ENCODE data around the gene RNF144A. TPM values are rescaled to one million over a fixed set of nuclear protein-coding genes. Genes with fewer than 3 reads are reported as not detected.

Gene RNF144A
- 13.9 TPM for polyA plus RNA-seq (2013, experiment 1 of 2)
- polyA plus RNA-seq (2013, experiment 2 of 2) = 11.6 TPM

DNA sequence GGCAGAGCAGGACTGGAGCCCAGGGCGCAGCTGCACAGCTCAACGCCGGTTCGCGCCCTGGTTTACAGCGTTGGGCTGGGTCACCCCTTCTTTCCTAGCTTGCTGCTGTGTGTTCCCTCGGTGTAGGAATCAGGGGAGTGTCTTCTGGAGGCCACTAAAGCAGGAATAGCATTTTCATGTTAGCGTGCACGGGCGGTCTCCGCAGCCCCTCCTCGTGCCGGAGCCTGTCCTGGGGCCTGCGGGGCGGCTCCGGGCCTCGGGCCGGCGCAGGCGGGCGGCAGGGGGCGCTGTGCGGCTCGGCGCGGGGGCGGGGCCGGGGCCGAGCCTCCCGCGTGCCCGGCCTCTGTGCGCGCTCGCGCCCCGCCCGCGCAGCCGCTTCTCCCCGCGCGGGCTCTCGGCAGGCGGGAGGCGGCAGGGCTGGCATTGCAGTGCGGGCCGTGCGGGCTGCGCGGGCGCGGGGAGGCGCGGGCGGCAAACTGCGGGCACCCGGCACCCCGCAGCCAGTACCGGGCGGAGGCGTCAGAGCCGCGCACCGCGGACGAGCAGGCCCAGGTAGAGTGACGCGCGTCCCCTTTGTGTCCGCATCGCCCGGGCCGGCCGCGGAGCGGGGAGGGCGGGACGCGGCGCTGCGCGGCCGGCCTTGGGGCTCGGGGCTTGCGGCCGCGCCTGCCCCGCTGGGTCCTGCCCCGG lies at the start of gene RNF144A:
Gene RNF144A, plus strand, starts transcription at position 342 of the 690 bp plus-strand sequence. CDS start 79,515 bp downstream, outside the sequence.
- H3K27ac ChIP-seq (ENCODE audit: low read depth, low read length, severe bottlenecking) = no peak within 1 kb of the TSS
- H3K36me3 ChIP-seq (ENCODE audit: control insufficient read depth, insufficient read depth, low read length) = no peaks in the 10 kb centered on the region
- WGBS, 2 experiments (ENCODE audit: insufficient coverage in 2 of 2) = 3 to 4% methylated on average over 44 to 45 of the region's 90 CpGs
- H3K9me3 ChIP-seq (ENCODE audit: control insufficient read depth, low read length) = no peaks in the 10 kb centered on the region
- H3K4me3 ChIP-seq (ENCODE audit: extremely low read depth, insufficient read depth, low read length, poor library complexity, severe bottlenecking) = peak within 1 kb of the TSS; percentile 63
- peaks cover 3% of the 10 kb centered on the region for H3K4me1 ChIP-seq (ENCODE audit: control insufficient read depth, insufficient read depth, low read length, poor library complexity, severe bottlenecking)

- Histone ChIP-seq H3K9me3 (ENCODE audit: control insufficient read depth, low read length) (peaks cover 11% of the 10 kb centered on the region), H3K27ac (ENCODE audit: low read depth, low read length, severe bottlenecking) (no peak overlapping the region), H3K4me1 (ENCODE audit: control insufficient read depth, insufficient read depth, low read length, poor library complexity, severe bottlenecking) (no peaks in the 10 kb centered on the region), H3K36me3 (ENCODE audit: control insufficient read depth, insufficient read depth, low read length) (no peaks in the 10 kb centered on the region), H3K4me3 (ENCODE audit: extremely low read depth, insufficient read depth, low read length, poor library complexity, severe bottlenecking) (no peak overlapping the region)
- WGBS, 2 experiments (ENCODE audit: insufficient coverage in 2 of 2) = 90 to 100% methylated on average over 1 of the region's 2 CpGs
These were observed 44.8 kb upstream of the RNF144A start for GRCh38 chr2:6872394-6872793.

- Histone ChIP-seq H3K27ac (ENCODE audit: low read depth, low read length, severe bottlenecking) (no peak overlapping the region), H3K36me3 (ENCODE audit: control insufficient read depth, insufficient read depth, low read length) (no peaks in the 10 kb centered on the region), H3K4me3 (ENCODE audit: extremely low read depth, insufficient read depth, low read length, poor library complexity, severe bottlenecking) (no peak overlapping the region), H3K9me3 (ENCODE audit: control insufficient read depth, low read length) (peaks cover 11% of the 10 kb centered on the region), H3K4me1 (ENCODE audit: control insufficient read depth, insufficient read depth, low read length, poor library complexity, severe bottlenecking) (no peaks in the 10 kb centered on the region)
- 78% methylated on average over 1 of the region's 3 CpGs; no CpG with 5 or more reads in 1 of the 2 experiments for WGBS, 2 experiments (ENCODE audit: insufficient coverage in 2 of 2)
These were observed 43.2 kb upstream of the RNF144A start for GRCh38 chr2:6874032-6874431.

DNA sequence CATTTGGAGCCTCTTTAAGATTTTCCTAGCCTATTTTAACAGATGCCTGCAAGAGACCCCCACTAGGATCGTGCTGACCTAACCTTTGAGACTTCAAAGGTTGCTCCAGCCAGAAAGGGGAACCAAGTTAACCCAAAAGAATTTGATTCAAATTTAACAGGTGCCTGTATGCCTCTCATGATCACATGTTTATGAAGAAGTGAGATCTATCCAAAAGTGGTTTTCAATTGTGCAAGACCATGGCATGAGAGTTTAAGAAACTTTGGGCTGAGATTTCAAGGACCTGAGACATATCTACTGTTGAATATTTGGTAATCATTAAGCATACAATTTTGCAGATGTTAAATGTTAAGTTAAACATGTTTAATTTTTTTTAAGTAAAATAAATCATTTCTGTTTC lies 40.9 kb upstream of the RNF144A start:
- no peaks in the 10 kb centered on the region for H3K36me3 ChIP-seq (ENCODE audit: control insufficient read depth, insufficient read depth, low read length)
- WGBS, 2 experiments (ENCODE audit: insufficient coverage in 2 of 2) = 50% methylated on average over 1 of the region's 1 CpG; no CpG with 5 or more reads in 1 of the 2 experiments
- H3K4me1 ChIP-seq (ENCODE audit: control insufficient read depth, insufficient read depth, low read length, poor library complexity, severe bottlenecking) = no peaks in the 10 kb centered on the region
- no peak overlapping the region for H3K4me3 ChIP-seq (ENCODE audit: extremely low read depth, insufficient read depth, low read length, poor library complexity, severe bottlenecking)
- H3K27ac ChIP-seq (ENCODE audit: low read depth, low read length, severe bottlenecking) = no peak overlapping the region
- peaks cover 17% of the 10 kb centered on the region for H3K9me3 ChIP-seq (ENCODE audit: control insufficient read depth, low read length)

DNA sequence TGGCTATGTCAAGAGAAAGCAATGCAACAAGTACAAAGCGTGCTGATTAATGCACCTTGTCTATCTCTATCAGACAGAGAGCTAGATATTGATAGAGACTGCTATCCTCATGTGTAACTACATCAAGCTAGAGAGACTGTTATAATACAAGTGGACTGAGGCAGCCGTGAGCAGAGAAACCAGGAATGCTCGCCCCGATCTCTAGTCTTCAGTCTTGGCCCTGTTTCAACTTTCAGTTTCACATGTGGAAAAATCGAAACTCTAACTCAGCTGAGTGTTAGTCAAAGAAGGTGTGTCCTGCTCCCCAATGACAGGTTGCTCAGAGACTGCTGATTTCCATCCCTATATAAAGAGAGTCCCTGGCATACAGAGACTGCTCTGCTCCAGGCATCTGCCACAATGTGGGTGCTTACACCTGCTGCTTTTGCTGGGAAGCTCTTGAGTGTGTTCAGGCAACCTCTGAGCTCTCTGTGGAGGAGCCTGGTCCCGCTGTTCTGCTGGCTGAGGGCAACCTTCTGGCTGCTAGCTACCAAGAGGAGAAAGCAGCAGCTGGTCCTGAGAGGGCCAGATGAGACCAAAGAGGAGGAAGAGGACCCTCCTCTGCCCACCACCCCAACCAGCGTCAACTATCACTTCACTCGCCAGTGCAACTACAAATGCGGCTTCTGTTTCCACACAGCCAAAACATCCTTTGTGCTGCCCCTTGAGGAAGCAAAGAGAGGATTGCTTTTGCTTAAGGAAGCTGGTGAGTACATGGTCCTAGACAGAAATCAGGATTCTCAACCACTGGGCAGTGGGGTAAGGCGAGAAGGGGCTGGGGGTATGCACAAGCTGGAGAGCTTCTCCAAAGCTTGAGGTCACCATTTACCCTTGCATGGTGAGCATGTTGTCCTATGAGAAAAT lies 39.6 kb upstream of the RNF144A start, which contains the start of gene RSAD2:
Gene RSAD2, plus strand, starts transcription at position 376 of the 903 bp plus-strand sequence. Its CDS starts 24 bp downstream, at position 400.
- H3K4me3 ChIP-seq (ENCODE audit: extremely low read depth, insufficient read depth, low read length, poor library complexity, severe bottlenecking) = no peak within 1 kb of the TSS

GRCh38 chr2:6878549-6878948 lies 38.7 kb upstream of the RNF144A start:
- no peaks in the 10 kb centered on the region for H3K4me1 ChIP-seq (ENCODE audit: control insufficient read depth, insufficient read depth, low read length, poor library complexity, severe bottlenecking)
- WGBS, 2 experiments (ENCODE audit: insufficient coverage in 2 of 2) = 84 to 95% methylated on average over 4 of the region's 4 CpGs
- no peak overlapping the region for H3K27ac ChIP-seq (ENCODE audit: low read depth, low read length, severe bottlenecking)
- no peaks in the 10 kb centered on the region for H3K36me3 ChIP-seq (ENCODE audit: control insufficient read depth, insufficient read depth, low read length)
- H3K4me3 ChIP-seq (ENCODE audit: extremely low read depth, insufficient read depth, low read length, poor library complexity, severe bottlenecking) = no peak overlapping the region
- H3K9me3 ChIP-seq (ENCODE audit: control insufficient read depth, low read length) = peaks cover 17% of the 10 kb centered on the region

More for the DNA sequence above, 39.6 kb upstream of the RNF144A start, which contains the start of gene RSAD2:
- Histone ChIP-seq H3K36me3 (ENCODE audit: control insufficient read depth, insufficient read depth, low read length) (no peaks in the 10 kb centered on the region), H3K9me3 (ENCODE audit: control insufficient read depth, low read length) (peaks cover 17% of the 10 kb centered on the region), H3K27ac (ENCODE audit: low read depth, low read length, severe bottlenecking) (no peak within 1 kb of the TSS), H3K4me1 (ENCODE audit: control insufficient read depth, insufficient read depth, low read length, poor library complexity, severe bottlenecking) (no peaks in the 10 kb centered on the region)
- WGBS, 2 experiments (ENCODE audit: insufficient coverage in 2 of 2) = 87 to 90% methylated on average over 5 to 7 of the region's 10 CpGs

DNA sequence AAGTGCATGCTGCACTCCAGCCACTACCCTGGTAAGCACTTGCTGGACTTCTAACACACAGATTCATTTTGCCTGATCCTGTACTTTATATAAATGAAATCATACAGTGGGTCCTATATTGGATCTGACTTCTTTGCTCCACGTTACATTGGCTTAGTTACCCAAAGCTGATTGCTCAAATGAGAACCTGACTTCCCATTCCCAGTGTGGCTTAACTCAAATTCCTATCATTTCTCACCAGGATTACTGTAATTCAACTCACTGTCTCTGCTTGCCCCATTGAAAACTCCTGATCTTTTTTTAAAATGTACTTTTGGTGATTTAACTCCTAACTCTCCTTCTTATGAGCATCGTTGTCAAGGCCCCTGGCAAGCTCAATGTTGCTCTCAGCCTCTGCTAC lies 38.2 kb upstream of the RNF144A start:
- WGBS, 2 experiments (ENCODE audit: insufficient coverage in 2 of 2) = 82 to 86% methylated on average over 1 to 2 of the region's 2 CpGs
- peaks cover 14% of the 10 kb centered on the region for H3K9me3 ChIP-seq (ENCODE audit: control insufficient read depth, low read length)
- H3K27ac ChIP-seq (ENCODE audit: low read depth, low read length, severe bottlenecking) = no peak overlapping the region
- H3K4me1 ChIP-seq (ENCODE audit: control insufficient read depth, insufficient read depth, low read length, poor library complexity, severe bottlenecking) = no peaks in the 10 kb centered on the region
- no peaks in the 10 kb centered on the region for H3K36me3 ChIP-seq (ENCODE audit: control insufficient read depth, insufficient read depth, low read length)
- no peak overlapping the region for H3K4me3 ChIP-seq (ENCODE audit: extremely low read depth, insufficient read depth, low read length, poor library complexity, severe bottlenecking)

DNA sequence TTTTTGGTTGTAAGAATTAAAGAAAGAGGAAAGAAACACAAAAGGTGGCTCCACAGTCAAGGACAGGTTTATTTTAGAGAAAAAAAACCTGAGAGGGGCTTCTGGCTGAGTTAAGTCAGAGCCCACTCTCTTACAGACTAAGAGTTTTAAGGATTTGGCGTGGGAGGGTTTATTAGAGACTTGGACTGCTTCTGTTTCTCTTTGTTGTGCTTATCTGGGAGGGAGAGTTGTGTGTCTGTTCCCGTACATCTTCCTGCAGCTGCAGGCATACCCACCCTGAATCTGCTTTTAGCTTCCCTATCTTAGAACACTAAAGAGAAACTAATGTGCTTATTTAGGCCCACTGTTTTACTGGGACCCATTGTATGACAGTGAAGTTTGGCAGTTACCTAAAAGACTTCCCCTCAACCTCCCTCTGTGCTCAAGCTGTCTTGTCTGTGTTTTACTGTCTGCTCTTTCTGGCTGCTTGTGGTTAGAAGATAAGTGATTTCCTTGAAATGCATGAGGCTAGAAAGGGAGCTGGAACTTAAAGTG lies 36.9 kb upstream of the RNF144A start:
- Histone ChIP-seq H3K4me3 (ENCODE audit: extremely low read depth, insufficient read depth, low read length, poor library complexity, severe bottlenecking) (no peak overlapping the region), H3K9me3 (ENCODE audit: control insufficient read depth, low read length) (peaks cover 6% of the 10 kb centered on the region), H3K36me3 (ENCODE audit: control insufficient read depth, insufficient read depth, low read length) (no peaks in the 10 kb centered on the region), H3K27ac (ENCODE audit: low read depth, low read length, severe bottlenecking) (no peak overlapping the region), H3K4me1 (ENCODE audit: control insufficient read depth, insufficient read depth, low read length, poor library complexity, severe bottlenecking) (no peaks in the 10 kb centered on the region)
- 86% methylated on average over 1 of the region's 2 CpGs; no CpG with 5 or more reads in 1 of the 2 experiments for WGBS, 2 experiments (ENCODE audit: insufficient coverage in 2 of 2)

GRCh38 chr2:6881046-6881445 lies 36.2 kb upstream of the RNF144A start:
- Histone ChIP-seq H3K4me1 (ENCODE audit: control insufficient read depth, insufficient read depth, low read length, poor library complexity, severe bottlenecking) (no peaks in the 10 kb centered on the region), H3K36me3 (ENCODE audit: control insufficient read depth, insufficient read depth, low read length) (no peaks in the 10 kb centered on the region), H3K27ac (ENCODE audit: low read depth, low read length, severe bottlenecking) (no peak overlapping the region), H3K9me3 (ENCODE audit: control insufficient read depth, low read length) (peaks cover 6% of the 10 kb centered on the region), H3K4me3 (ENCODE audit: extremely low read depth, insufficient read depth, low read length, poor library complexity, severe bottlenecking) (no peak overlapping the region)
- no CpG with 5 or more reads among the region's 1 CpG for WGBS, 2 experiments (ENCODE audit: insufficient coverage in 2 of 2)

DNA sequence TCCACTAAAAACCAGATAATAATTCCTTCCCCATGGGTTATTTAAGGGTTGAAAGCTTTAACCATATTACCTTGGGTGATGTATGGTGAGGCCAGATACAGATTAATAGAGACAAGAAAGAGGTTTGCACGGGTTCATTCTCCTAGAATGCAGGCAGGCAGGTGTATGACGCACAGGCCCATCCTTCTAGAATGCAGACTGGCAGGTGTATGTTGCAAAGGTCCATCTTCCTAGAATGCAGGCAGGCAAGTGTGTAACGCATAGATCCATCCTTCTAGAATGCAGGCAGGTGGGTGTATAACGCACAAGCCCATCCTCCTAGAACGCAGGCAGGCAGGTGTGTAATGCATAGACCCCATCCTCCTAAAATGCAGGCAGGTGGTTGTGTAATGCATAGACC lies 35.7 kb upstream of the RNF144A start:
- Histone ChIP-seq H3K36me3 (ENCODE audit: control insufficient read depth, insufficient read depth, low read length) (no peaks in the 10 kb centered on the region), H3K27ac (ENCODE audit: low read depth, low read length, severe bottlenecking) (no peak overlapping the region), H3K4me3 (ENCODE audit: extremely low read depth, insufficient read depth, low read length, poor library complexity, severe bottlenecking) (no peak overlapping the region), H3K9me3 (ENCODE audit: control insufficient read depth, low read length) (peaks cover 6% of the 10 kb centered on the region), H3K4me1 (ENCODE audit: control insufficient read depth, insufficient read depth, low read length, poor library complexity, severe bottlenecking) (no peaks in the 10 kb centered on the region)
- WGBS, 2 experiments (ENCODE audit: insufficient coverage in 2 of 2) = 87 to 98% methylated on average over 5 of the region's 5 CpGs
